PC-3 (cell line): Measurements from ENCODE around the gene ESCO1. TPM values are rescaled to one million over a fixed set of nuclear protein-coding genes. Genes with fewer than 3 reads are reported as not detected.

ENCODE experiments used
- ATAC-seq: fragments of 200-7000 bp; cut with Tn5 transposase; 2 replicates; pipeline ENCODE4 v1.9.1; 2020; ENCODE audit warnings: mild to moderate bottlenecking, moderate library complexity
- BruUV-seq: library from RNA; stranded (reverse); fragments of 400-500 nt; replicated peaks from 2 replicates; lab custom pipeline; 2021; lab: Mats Ljungman, UMichigan
- CTCF ChIA-PET: fragments of 300-600 bp; sonication (Branson Sonifier 250); formaldehyde crosslinking; loops from one replicate; lab custom pipeline; 2022; ENCODE audit warnings: antibody characterized with exemption; lab: Charles Lee
- POLR2A ChIA-PET: fragments of 300-600 bp; sonication (Branson Sonifier 250); formaldehyde crosslinking; loops from one replicate; lab custom pipeline; 2022; ENCODE audit warnings: antibody characterized with exemption; ENCODE audit not compliant: unreplicated experiment; lab: Charles Lee
- DNase-seq: peaks from one replicate; pipeline ENCODE4 v3.0.0-alpha.2; 2015
- H2AFZ ChIP-seq: fragments of 300-600 bp; sonication (generic); 2 replicates; pipeline ENCODE4 v1.6.0; 2016; ENCODE audit warnings: antibody characterized with exemption, low read length
- H3F3A ChIP-seq: fragments of 300-600 bp; sonication (generic); one replicate; pipeline ENCODE4 v1.6.0; 2017; ENCODE audit warnings: antibody characterized with exemption, low read length, control low read depth, mild to moderate bottlenecking; ENCODE audit not compliant: unreplicated experiment
- H3K27ac ChIP-seq: fragments of 300-600 bp; sonication (generic); 2 replicates; pipeline ENCODE4 v1.5.1; 2016; ENCODE audit warnings: mild to moderate bottlenecking, low read length
- H3K27me3 ChIP-seq: fragments of 300-600 bp; sonication (generic); 2 replicates; pipeline ENCODE4 v1.6.1; 2016; ENCODE audit warnings: low read length, mixed read lengths
- H3K36me3 ChIP-seq: fragments of 300-600 bp; sonication (generic); 2 replicates; pipeline ENCODE4 v1.6.1; 2016; ENCODE audit warnings: low read depth, mixed run types, low read length, mixed read lengths
- H3K4me1 ChIP-seq: fragments of 300-600 bp; sonication (generic); 2 replicates; pipeline ENCODE4 v1.5.1; 2016; ENCODE audit warnings: low read length; ENCODE audit not compliant: insufficient read depth
- H3K4me2 ChIP-seq: fragments of 300-600 bp; sonication (generic); 2 replicates; pipeline ENCODE4 v1.6.0; 2016; ENCODE audit warnings: low read length
- H3K4me3 ChIP-seq: fragments of 300-600 bp; sonication (generic); 2 replicates; pipeline ENCODE4 v1.5.1; 2016; ENCODE audit warnings: mild to moderate bottlenecking, low read length, mixed read lengths
- H3K79me2 ChIP-seq: fragments of 300-600 bp; sonication (generic); 2 replicates; pipeline ENCODE4 v1.6.1; 2017; ENCODE audit warnings: low read length, mixed read lengths
- H3K9ac ChIP-seq: fragments of 300-600 bp; sonication (generic); 2 replicates; pipeline ENCODE4 v1.6.0; 2016; ENCODE audit warnings: mild to moderate bottlenecking, low read length
- H3K9me2 ChIP-seq: fragments of 300-600 bp; sonication (generic); replicated peaks from 2 replicates; pipeline ENCODE4 v1.6.1; 2016; ENCODE audit warnings: mixed run types, low read length, mixed read lengths
- H3K9me3 ChIP-seq: fragments of 300-600 bp; sonication (generic); 2 replicates; pipeline ENCODE4 v1.6.1; 2016; ENCODE audit warnings: low read length, mixed read lengths
- H4K20me1 ChIP-seq: fragments of 300-600 bp; sonication (generic); 2 replicates; pipeline ENCODE4 v1.6.1; 2016; ENCODE audit warnings: low read length, mixed read lengths
- EZH2 ChIP-seq: fragments of 300-600 bp; sonication (generic); IDR thresholded peaks from one replicate; pipeline ENCODE4 v1.6.1; 2017; ENCODE audit warnings: antibody characterized with exemption, mild to moderate bottlenecking, low read length; ENCODE audit not compliant: unreplicated experiment
- EZH2phosphoT487 ChIP-seq: fragments of 300-600 bp; sonication (generic); IDR thresholded peaks from 2 replicates; pipeline ENCODE4 v1.6.1; 2018; ENCODE audit warnings: mild to moderate bottlenecking, antibody characterized with exemption, low read length, borderline replicate concordance
- intact Hi-C: fragments of 100-400 bp; cut with micrococcal nuclease; formaldehyde crosslinking; loops from 2 replicates; pipeline ENCODE4 v1.9.0; 2023
- total RNA-seq: library from RNA; depleted of rRNA; stranded (reverse); fragments of >200 nt; gene quantifications from 2 replicates; pipeline ENCODE4 v1.2.3, GENCODE V29; 2014
- TF ChIP-seq, protein P1 (sequence below): fragments of 300-600 bp; sonication (generic); conservative IDR thresholded peaks from 2 replicates; pipeline ENCODE4 v1.5.1; 2017; ENCODE audit warnings: antibody characterized with exemption, low read depth, mild to moderate bottlenecking, low read length

Gene ESCO1
- total RNA-seq, 1 experiment from 2014 or later = 17.0 TPM

DNA sequence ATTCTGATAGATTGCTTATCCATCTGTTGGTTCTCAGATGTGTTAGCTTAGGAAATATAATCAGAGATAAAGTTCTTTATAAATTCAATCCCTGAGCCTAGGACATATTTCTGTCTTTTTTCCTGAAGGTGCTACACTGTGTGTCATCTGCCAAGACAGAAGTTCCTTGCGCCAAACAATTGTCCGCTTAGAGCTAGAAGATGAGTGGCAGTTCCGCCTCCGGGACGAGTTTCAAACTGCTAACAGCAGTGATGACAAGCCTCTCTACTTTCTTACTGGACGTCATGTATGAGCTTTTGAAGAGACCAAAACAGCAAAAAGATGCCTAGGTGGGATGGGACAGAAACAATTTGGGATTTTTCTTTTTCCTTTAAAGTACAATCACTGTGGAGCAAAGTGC is 78.0 kb downstream of the ESCO1 start:
- CTCF ChIA-PET = no interaction called here
- no peak for ATAC-seq

DNA sequence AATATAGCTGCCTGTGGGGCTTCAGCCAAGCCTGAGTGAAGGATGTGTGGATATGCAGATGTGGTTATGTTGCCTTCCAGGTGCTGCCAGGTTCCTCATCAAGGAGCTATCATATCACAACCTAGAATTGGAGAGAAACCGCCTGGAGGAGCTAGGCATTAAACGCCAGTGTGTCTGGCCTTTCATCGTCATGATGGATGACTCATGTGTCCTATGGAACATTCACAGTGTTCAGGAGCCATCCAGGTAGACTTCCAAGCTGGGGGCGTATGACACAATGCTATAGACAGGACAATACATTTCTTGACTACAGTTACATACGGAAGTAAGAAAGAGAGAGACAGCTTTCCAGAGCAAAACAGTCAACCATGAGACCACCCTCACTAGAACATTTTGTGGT is 86.8 kb downstream of the ESCO1 start:
- DNase-seq = no peak
- no peaks in the 10 kb centered on the region for H3K4me1 ChIP-seq
- no peaks in the 10 kb centered on the region for H3K79me2 ChIP-seq
- no TSS peak for BruUV-seq
- no peak overlapping the region for H2AFZ ChIP-seq
- peaks cover 11% of the 10 kb centered on the region; the same call in 1 of the 2 replicates for H3K36me3 ChIP-seq
- no peak for TF ChIP-seq EZH2phosphoT487
- TF ChIP-seq, protein P1, sequence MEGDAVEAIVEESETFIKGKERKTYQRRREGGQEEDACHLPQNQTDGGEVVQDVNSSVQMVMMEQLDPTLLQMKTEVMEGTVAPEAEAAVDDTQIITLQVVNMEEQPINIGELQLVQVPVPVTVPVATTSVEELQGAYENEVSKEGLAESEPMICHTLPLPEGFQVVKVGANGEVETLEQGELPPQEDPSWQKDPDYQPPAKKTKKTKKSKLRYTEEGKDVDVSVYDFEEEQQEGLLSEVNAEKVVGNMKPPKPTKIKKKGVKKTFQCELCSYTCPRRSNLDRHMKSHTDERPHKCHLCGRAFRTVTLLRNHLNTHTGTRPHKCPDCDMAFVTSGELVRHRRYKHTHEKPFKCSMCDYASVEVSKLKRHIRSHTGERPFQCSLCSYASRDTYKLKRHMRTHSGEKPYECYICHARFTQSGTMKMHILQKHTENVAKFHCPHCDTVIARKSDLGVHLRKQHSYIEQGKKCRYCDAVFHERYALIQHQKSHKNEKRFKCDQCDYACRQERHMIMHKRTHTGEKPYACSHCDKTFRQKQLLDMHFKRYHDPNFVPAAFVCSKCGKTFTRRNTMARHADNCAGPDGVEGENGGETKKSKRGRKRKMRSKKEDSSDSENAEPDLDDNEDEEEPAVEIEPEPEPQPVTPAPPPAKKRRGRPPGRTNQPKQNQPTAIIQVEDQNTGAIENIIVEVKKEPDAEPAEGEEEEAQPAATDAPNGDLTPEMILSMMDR = no peak
- no peak for TF ChIP-seq EZH2
- ChIA-PET CTCF (no interaction called here), POLR2A (no interaction called here)
- no peaks in the 10 kb centered on the region for H3F3A ChIP-seq
- H3K9ac ChIP-seq = no peak overlapping the region
- no peaks in the 10 kb centered on the region for H4K20me1 ChIP-seq
- no peak overlapping the region for H3K4me2 ChIP-seq
- no peak overlapping the region for H3K4me3 ChIP-seq
- no peaks in the 10 kb centered on the region for H3K9me3 ChIP-seq
- intact Hi-C loops = no loop called here
- H3K27me3 ChIP-seq = no peaks in the 10 kb centered on the region
- H3K27ac ChIP-seq = no peak overlapping the region
- ATAC-seq = no peak
- H3K9me2 ChIP-seq = no peaks in the 10 kb centered on the region

More for the DNA sequence above, 78.0 kb downstream of the ESCO1 start:
- no peak for DNase-seq
- Histone ChIP-seq H3K36me3 (peaks cover 12% of the 10 kb centered on the region; the same call in 1 of the 2 replicates), H3K4me1 (no peaks in the 10 kb centered on the region), H3K4me3 (no peak overlapping the region), H4K20me1 (no peaks in the 10 kb centered on the region), H3K27me3 (no peaks in the 10 kb centered on the region), H3F3A (no peaks in the 10 kb centered on the region), H3K79me2 (no peaks in the 10 kb centered on the region), H3K4me2 (no peak overlapping the region), H3K9me3 (no peaks in the 10 kb centered on the region), H2AFZ (no peak overlapping the region), H3K9me2 (no peaks in the 10 kb centered on the region), H3K9ac (no peak overlapping the region), H3K27ac (no peak overlapping the region)
- intact Hi-C loops = no loop called here
- BruUV-seq = no TSS peak
- TF ChIP-seq EZH2phosphoT487 (no peak), EZH2 (no peak)
- TF ChIP-seq, protein P1 = no peak
- POLR2A ChIA-PET = interaction anchor here (0.7 kb wide), 1 partner anchor 44 kb away, joined by 6 read pairs; no protein-coding TSS in a partner anchor

DNA sequence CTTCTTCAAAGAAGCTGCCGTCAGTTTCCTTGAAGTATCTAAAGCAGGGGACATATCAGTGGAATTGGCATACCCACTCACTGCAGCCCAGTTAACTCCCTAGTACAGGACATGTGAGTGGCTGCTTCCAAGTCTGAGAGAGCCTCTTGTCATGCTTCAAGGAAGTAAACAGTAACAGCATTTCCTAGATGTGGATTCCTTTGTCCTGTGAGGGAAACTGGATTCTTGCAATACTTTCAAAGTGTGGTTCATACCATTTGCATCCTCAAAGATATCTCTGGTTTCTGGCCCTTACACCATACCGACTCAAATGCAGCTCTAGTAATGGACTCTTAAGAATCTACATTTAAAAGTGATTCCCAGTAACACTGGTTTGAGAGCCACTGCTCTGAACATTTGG is 87.2 kb downstream of the ESCO1 start:
- ATAC-seq (no peak), DNase-seq (no peak)
- no peaks in the 10 kb centered on the region for H4K20me1 ChIP-seq
- H3K9ac ChIP-seq = no peak overlapping the region
- CTCF ChIA-PET = no interaction called here
- peaks cover 11% of the 10 kb centered on the region; the same call in 1 of the 2 replicates for H3K36me3 ChIP-seq
- no peaks in the 10 kb centered on the region for H3F3A ChIP-seq
- no peak overlapping the region for H2AFZ ChIP-seq
- no peaks in the 10 kb centered on the region for H3K9me3 ChIP-seq
- H3K27me3 ChIP-seq = no peaks in the 10 kb centered on the region
- no peak overlapping the region for H3K4me2 ChIP-seq
- H3K4me3 ChIP-seq = no peak overlapping the region
- no peak overlapping the region for H3K27ac ChIP-seq
- TF ChIP-seq EZH2 = no peak
- TF ChIP-seq, protein P1 = no peak
- TF ChIP-seq EZH2phosphoT487 = no peak
- no peaks in the 10 kb centered on the region for H3K9me2 ChIP-seq
- intact Hi-C loops = no loop called here
- H3K4me1 ChIP-seq = no peaks in the 10 kb centered on the region
- H3K79me2 ChIP-seq = no peaks in the 10 kb centered on the region
- no TSS peak for BruUV-seq
- POLR2A ChIA-PET = no interaction called here
